HG02938 (cell line): ENCODE data around the gene MARCHF9.
"Not testable (repeated sequence)": the region's sequence is repeated elsewhere in the genome, so short reads cannot be mapped to it uniquely, and the experiment has no call there.

Experiments used
- ATAC-seq: cut with Tn5 transposase; IDR thresholded peaks from one replicate; pipeline ENCODE4 v1.9.1; 2021; ENCODE audit warnings: mild to moderate bottlenecking, moderate library complexity; ENCODE audit not compliant: unreplicated experiment

MARCHF9 gene

DNA sequence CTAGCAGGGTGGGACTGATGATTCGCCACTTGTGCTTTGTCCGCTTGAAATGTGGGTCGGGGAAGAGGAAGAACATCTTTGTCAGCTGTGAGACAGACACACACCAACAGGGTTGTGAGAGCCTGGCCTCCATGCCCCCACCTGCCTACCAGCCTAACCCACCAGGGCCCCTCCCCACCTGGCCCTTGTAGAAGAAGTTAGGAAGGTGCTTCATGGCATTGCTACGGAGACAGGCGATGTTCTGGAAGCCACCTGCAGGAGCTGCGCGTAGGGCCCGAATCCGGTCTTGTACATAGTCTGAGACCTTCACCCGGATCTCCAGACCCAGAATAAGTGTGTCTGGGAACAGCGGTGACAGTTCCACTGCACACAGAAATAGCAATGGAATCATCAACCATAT is 14.7 kb downstream of the MARCHF9 start:
- no peak for ATAC-seq

GRCh38 chr12:57770734-57771133 is 15.8 kb downstream of the MARCHF9 start:
- no peak for ATAC-seq

- peak; percentile 76 for ATAC-seq
Observed at GRCh38 chr12:57771236-57771872, 16.5 kb downstream of the MARCHF9 start.

- ATAC-seq = peak; percentile 74
Observed at GRCh38 chr12:57771873-57772428, 17.0 kb downstream of the MARCHF9 start, which contains the start of gene METTL1. Gene METTL1 (minus strand): TSS chr12:57772105. CDS start chr12:57772083, 22 bp downstream.

GRCh38 chr12:57772429-57773322 is 17.8 kb downstream of the MARCHF9 start, which contains the start of gene EEF1AKMT3:
Gene EEF1AKMT3 (plus strand): TSS chr12:57772614. CDS start chr12:57772725, 111 bp downstream.
- ATAC-seq = peak; percentile 27

- not testable (repeated sequence) for ATAC-seq
Observed at GRCh38 chr12:57774634-57775033, 19.7 kb downstream of the MARCHF9 start.

GRCh38 chr12:57775044-57775443 is 20.1 kb downstream of the MARCHF9 start:
- no peak for ATAC-seq

DNA sequence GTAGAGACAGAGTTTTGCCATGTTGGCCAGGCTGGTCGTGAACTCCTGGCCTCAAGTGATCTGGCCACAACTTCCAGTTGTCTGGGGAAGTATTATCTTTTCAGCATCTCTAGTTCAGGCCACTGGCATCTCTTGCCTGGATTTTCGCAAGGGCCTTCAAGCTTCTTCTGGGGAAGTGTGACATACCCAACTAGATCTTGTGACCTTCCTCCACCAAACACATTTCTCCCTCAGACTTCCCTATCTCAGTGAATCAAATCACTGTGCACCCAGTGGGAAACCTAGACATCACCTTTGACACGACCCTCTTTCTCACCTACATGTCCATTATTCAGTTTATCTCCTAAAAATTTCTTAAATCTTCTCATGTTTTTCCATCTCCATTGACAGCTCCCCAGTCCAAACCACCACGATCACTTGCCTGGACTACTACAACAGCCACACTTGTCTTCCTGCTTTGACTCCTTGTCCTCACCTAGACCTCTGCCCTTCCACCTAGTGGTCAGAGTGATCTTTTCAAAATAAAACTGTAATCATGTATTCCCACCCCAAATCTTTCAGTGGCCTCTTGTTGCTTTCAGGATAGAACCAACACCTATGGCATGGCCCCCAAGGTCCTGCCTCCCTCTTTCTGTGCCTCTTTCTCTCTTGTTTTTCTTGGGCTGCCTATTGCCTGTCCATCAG is 20.8 kb downstream of the MARCHF9 start:
- ATAC-seq = no peak

- ATAC-seq = no peak
Observed at GRCh38 chr12:57776247-57776587, 21.3 kb downstream of the MARCHF9 start.

DNA sequence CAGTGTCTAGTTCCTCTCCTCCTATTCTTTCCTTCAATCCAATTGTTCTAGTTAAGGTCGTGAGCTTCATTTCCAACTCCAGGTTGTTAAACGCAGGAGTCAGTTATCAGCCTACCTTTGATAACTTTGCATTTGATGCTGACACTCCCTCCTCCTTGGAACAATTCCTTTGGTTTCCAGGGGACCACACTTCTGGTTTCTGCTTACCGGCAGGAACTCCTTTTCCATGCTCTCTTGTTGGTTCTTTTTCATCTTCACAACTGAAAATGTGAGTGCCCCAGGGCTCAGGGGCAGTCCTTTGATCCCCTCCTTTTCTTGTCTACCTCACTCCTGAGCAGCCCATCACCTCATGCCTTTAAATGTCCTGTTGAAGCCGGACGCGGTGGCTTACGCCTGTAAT is 22.5 kb downstream of the MARCHF9 start:
- no peak for ATAC-seq

DNA sequence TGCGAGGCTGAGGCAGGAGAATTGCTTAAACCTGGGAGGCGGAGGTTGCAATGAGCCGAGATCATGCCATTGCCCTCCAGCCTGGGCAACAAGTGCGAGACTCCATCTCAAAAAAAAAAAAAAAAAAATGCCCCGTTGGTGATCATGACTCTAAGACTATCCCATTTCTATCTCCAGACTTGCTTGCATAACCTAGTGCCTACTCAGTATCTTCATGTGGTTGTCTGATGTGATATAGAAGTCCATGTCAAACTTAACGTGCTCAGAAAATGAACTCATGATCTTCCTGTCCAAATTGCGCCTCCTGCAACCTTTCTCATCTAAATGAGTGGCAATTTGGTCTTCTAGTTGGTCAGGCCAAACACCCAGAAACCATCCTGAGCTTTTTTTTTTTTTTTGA is 23.0 kb downstream of the MARCHF9 start:
- no peak for ATAC-seq

- ATAC-seq = no peak
Observed at GRCh38 chr12:57779736-57780135, 24.8 kb downstream of the MARCHF9 start.

DNA sequence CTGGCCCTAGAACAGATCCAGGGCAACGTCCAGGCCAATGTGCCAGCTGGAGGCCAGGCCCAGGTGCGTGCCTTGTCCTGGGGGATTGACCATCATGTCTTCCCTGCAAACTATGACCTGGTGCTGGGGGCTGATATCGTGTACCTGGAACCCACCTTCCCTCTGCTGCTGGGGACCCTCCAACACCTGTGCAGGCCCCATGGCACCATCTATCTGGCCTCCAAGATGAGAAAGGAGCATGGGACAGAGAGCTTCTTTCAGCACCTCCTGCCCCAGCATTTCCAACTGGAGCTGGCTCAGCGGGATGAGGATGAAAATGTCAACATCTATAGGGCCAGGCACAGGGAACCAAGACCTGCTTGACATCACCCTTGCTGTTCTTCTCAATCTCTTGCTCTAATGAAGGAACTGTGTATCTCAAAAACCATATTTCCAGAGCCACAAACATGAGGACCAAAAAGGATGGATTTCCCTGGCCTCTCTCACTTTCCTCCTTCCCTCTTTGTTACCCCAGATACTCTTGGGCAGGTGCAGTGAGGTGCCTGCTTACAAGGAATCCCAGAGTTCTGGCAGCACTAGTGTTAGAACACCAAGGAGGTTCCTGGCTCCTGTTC is 25.5 kb downstream of the MARCHF9 start:
- no peak for ATAC-seq

- ATAC-seq = no peak
Observed at GRCh38 chr12:57781244-57781643, 26.3 kb downstream of the MARCHF9 start.

DNA sequence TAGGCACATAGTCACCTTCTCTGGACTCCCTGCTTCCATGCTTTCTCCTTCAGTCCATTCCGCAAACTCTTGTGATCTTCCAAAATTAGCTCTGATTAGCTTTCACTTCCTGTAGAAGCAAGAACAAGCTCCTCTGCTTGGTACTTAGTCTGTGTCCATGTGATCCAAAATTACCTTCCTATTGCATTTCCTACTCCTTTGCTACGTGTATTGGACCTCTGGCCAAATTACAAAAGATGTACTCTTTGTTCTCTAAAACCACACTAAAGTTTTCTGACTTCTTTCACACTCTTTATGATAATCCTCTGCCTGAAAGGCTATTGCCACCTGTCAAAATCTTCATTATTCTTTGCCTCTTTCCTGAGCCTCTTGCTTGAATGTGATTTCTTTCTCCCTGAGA is 26.9 kb downstream of the MARCHF9 start:
- no peak for ATAC-seq

DNA sequence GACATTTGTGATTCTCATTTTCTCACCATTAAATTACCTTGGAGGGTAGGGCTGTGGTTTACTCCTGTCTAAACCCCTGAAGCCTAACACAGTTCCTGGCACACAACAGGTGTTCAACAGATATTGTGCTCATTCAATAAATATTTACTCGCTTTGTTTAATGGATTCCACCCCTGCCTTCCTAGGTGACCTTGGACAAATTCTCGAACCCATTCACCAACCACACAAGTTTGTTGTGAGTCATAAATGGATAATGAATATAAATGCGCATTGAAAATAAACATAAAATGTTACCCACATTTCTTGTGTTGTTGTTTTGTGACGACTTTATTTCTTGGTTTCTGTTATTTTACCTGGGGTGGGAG is 27.3 kb downstream of the MARCHF9 start:
- no peak for ATAC-seq

DNA sequence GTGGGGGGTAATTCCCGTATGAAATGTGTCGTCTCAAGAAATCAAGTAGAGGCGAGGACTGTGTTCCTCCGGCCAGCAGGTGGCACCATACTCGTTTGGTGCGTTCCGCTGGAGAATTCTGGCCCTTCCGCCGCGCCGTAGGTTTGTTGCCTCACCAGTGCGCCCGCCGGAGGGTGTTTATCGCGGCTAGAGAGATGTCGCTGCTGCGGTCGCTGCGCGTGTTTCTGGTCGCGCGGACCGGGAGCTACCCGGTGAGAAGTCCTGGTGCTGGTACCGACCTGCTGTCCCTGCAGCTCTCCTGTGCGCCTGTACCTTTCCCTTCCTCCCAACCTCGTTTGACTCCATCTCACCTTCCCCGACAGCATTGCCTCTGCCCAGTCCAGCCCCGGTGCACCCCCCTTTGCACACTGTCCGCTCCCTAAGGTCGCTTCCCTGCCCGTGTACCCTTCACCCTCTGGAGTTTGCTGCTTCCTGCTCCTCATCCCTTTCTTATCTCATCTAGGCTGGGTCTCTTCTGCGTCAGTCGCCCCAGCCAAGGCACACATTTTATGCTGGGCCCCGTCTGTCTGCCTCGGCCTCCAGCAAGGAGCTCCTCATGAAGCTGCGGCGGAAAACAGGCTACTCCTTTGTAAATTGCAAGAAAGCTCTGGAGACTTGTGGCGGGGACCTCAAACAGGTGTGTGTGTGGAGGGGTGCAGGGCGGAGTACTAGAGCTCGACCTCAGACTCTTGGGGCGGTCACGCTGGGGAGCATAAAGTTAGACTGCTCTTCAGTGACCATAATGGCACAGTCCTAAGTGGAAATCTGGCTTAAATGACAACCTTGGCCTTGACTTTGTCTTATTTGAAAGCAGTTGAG is 27.9 kb downstream of the MARCHF9 start, which contains the start of gene TSFM:
Gene TSFM, plus strand, starts transcription at position 180 of the 858 bp plus-strand sequence. Its CDS starts 15 bp downstream, at position 195.
- peak; percentile 86 for ATAC-seq

DNA sequence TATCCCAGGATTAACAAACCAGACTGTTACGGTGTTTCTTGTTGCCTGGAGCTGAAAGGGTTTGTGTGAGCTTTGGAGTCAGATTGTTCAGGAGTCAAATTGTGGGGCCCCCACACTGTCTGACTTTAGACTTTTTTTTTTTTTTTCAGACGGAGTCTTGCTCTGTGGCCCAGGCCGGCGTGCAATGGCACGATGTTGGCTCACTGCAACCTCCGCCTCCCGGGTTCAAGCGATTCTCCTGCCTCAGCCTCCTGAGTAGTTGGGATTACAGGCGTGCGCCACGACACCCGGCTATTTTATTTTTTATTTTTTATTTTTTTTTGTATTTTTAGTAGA is 28.5 kb downstream of the MARCHF9 start:
- ATAC-seq = no peak

- ATAC-seq = no peak
Observed at GRCh38 chr12:57783861-57784260, 29.0 kb downstream of the MARCHF9 start.

GRCh38 chr12:57793920-57794319 is 39.0 kb downstream of the MARCHF9 start:
- no peak for ATAC-seq
